ENCODE measurements around the gene FBLN5.

DNA sequence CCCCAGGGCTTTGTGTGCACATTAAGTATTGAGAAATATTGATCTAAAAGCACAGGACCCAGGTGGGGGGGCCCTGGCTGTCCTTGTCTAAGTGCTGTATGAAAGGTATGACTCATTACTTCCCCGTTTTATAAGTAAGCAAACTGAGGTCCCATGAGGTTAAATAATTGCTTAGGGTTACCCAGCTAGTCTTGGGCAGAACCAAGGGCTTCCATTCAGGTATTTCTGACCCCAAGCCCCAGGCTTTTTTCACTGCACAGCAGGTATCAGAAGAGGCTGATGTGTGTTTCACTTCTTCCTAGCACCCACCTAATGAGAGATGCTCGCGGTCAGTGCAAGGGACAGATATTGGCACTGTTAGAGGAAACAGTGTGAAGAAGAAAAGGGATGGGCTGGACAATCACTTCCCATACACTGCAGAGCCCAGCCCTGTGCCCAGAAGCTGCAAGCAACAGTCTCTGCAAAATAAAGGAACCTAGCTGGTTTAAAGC, 75.4 kb downstream of the FBLN5 start:
- TF ChIP-seq, protein P1, sequence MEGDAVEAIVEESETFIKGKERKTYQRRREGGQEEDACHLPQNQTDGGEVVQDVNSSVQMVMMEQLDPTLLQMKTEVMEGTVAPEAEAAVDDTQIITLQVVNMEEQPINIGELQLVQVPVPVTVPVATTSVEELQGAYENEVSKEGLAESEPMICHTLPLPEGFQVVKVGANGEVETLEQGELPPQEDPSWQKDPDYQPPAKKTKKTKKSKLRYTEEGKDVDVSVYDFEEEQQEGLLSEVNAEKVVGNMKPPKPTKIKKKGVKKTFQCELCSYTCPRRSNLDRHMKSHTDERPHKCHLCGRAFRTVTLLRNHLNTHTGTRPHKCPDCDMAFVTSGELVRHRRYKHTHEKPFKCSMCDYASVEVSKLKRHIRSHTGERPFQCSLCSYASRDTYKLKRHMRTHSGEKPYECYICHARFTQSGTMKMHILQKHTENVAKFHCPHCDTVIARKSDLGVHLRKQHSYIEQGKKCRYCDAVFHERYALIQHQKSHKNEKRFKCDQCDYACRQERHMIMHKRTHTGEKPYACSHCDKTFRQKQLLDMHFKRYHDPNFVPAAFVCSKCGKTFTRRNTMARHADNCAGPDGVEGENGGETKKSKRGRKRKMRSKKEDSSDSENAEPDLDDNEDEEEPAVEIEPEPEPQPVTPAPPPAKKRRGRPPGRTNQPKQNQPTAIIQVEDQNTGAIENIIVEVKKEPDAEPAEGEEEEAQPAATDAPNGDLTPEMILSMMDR (IDR thresholded peaks at IDR 0.05), result no peak
- no peak for TF ChIP-seq POLR2A (IDR thresholded peaks at IDR 0.05)
